ENCODE measurements around the gene ADAMTS18. TPM values are rescaled to one million over a fixed set of nuclear protein-coding genes. Genes with fewer than 3 reads are reported as not detected.

Gene ADAMTS18
- total and polyA plus RNA-seq, 2 of the 8 experiments (the other 6 are each of a cell fraction or from before 2014, with no cell fraction given), result 0.05 to 0.19 TPM

- H3K23ac ChIP-seq (ENCODE audit: insufficient read length), result no peak overlapping the region
- H2BK12ac ChIP-seq (ENCODE audit: low read depth, low read length), result no peak overlapping the region
- no peaks in the 10 kb centered on the region for H3K36me3 ChIP-seq (ENCODE audit: control insufficient read depth in 2 of 4, insufficient read depth in 4 of 4, low read length in 3 of 4)
- no peak overlapping the region for H4K5ac ChIP-seq (ENCODE audit: insufficient read length, low read depth, low read length)
- FAIRE-seq (no peak), DNase-seq (ENCODE audit: low read depth in 1 of 2, low spot score in 2 of 2) (no peak)
- peaks cover 0 to 17% (median 13%) of the 10 kb centered on the region in 4 experiments; a peak in 5 of 7 replicates for H3K4me1 ChIP-seq (replicated peaks in 1 of 4; ENCODE audit: control insufficient read depth in 3 of 4, insufficient read depth in 4 of 4, low read length in 3 of 4)
- H3K18ac ChIP-seq (ENCODE audit: extremely low read depth, low read length), result no peak overlapping the region
- no peak overlapping the region for H3K4me2 ChIP-seq (ENCODE audit: insufficient read depth in 1 of 2, low read depth in 2 of 2, low read length in 2 of 2)
- H3K4ac ChIP-seq (replicated peaks; ENCODE audit: insufficient read length, low read depth, low read length), result no peak overlapping the region
- no peak overlapping the region for H2AFZ ChIP-seq (ENCODE audit: low read length)
- no peak overlapping the region for H3K56ac ChIP-seq (replicated peaks; ENCODE audit: insufficient read length, low read depth, low read length)
- no peak overlapping the region for H3K4me3 ChIP-seq (ENCODE audit: extremely low read depth in 1 of 4, insufficient read depth in 2 of 4, low read depth in 3 of 4, low read length in 4 of 4)
- ChIA-PET CTCF (ENCODE audit: partially characterized antibody) (no interaction called here), POLR2A (ENCODE audit: partially characterized antibody) (interaction anchor here (0.7 kb wide), 1 partner anchor 8 kb away, joined by 3 read pairs; no protein-coding TSS in a partner anchor)
- 86% methylated on average over 9 of the region's 9 CpGs; no CpG with 5 or more reads in 1 of the 2 experiments for WGBS, 2 experiments (ENCODE audit: extremely low coverage in 1 of 2, insufficient coverage in 1 of 2, insufficient read length in 1 of 2, insufficient replicate concordance in 2 of 2, low coverage in 1 of 2, low lambda C conversion rate in 2 of 2, missing lambda C conversion rate in 1 of 2)
- no peaks in the 10 kb centered on the region for H3K9me3 ChIP-seq (ENCODE audit: insufficient read depth in 2 of 2, low read depth in 1 of 2, low read length in 1 of 2)
- H2BK5ac ChIP-seq (ENCODE audit: low read depth, low read length), result no peak overlapping the region
- no peak overlapping the region for H4K8ac ChIP-seq (ENCODE audit: extremely low read depth, insufficient read depth, low read length)
- H3K14ac ChIP-seq (ENCODE audit: insufficient read length), result no peak overlapping the region
- no peak overlapping the region for H4K91ac ChIP-seq (replicated peaks; ENCODE audit: insufficient read length, low read length)
- H3K23me2 ChIP-seq (ENCODE audit: low read depth, low read length), result 0 out of 2 replicates have a peak, but pooled peaks cover 2% of the 10 kb centered on the region
- H4K20me1 ChIP-seq (replicated peaks in 1 of 2; ENCODE audit: control insufficient read depth in 1 of 2, insufficient read depth in 2 of 2, low read length in 2 of 2), result no peaks in the 10 kb centered on the region
- no peaks in the 10 kb centered on the region for H3K27me3 ChIP-seq (replicated peaks in 1 of 4; ENCODE audit: control insufficient read depth in 3 of 4, extremely low read depth in 1 of 4, insufficient read depth in 3 of 4, low read length in 3 of 4)
- H2BK120ac ChIP-seq (replicated peaks; ENCODE audit: low read depth, low read length), result no peak overlapping the region
- no peak overlapping the region for H2AK5ac ChIP-seq (ENCODE audit: low read depth, low read length)
- H2BK15ac ChIP-seq (ENCODE audit: low read length), result no peak overlapping the region
- no peak overlapping the region for H3K9ac ChIP-seq (replicated peaks in 1 of 4; ENCODE audit: extremely low read depth in 1 of 4, low read depth in 3 of 4, low read length in 3 of 4)
- TF ChIP-seq CEBPB (IDR thresholded peaks at IDR 0.05; ENCODE audit: low read depth, low read length), result peak; percentile 83; the same call in 1 of the 2 replicates
- TF ChIP-seq NRF1 (IDR thresholded peaks at IDR 0.05; ENCODE audit: low read depth, low read length), result no peak
- no peak overlapping the region for H3K27ac ChIP-seq (ENCODE audit: low read depth, low read length)
- no peak overlapping the region for H2BK20ac ChIP-seq (ENCODE audit: low read length)
- H3K79me2 ChIP-seq (ENCODE audit: control insufficient read depth in 1 of 2, insufficient read depth in 2 of 2, low read length in 2 of 2), result no peaks in the 10 kb centered on the region
- H3K79me1 ChIP-seq (ENCODE audit: low read depth, low read length), result no peaks in the 10 kb centered on the region
Measured at GRCh38 chr16:77331802-77332586, 102.8 kb downstream of the ADAMTS18 start.

Data from H1 (cell line).